Measurements from ENCODE around the gene TREM1.

The TREM1 gene

DNA sequence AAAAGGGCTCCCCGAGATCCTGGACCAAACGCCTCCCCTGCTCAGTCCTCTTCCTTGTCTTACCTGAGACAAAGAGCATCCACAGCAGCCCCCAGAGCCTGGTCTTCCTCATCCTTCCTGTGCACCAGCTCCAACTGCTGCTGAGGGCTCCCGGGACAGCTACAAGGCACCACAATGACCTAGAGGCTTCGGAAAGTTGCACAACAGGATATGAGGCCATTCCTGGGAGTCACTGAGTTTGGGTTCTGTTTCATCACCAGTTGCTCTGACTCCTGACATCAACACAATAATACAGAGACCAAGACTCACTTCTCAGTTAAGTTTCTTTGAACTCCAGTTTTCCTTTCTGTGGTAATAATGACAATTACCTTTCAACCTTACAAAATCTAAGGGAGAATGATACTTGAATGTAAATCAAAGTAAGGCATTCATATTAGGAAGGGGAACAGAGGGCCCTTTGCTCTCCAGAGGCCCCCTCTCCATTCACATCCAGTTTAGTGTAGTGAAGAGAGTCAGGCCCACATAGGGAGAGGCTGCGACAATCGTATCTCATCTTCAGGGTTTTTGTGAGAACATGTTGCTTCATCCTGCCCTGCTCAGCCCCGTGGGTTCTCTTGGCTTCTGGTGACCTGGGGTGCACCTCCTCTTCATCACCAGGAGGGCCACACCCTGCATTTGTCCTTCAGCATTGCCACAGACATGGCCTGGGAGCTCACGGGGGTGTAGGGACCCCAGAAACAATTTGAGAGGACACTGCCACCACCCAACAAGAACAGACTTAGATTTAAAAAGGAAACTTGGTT is at the start of gene TREM1:
Gene TREM1 (minus strand): TSS at position 139 of the 803 bp plus-strand sequence. CDS start 27 bp downstream, at position 112.
- TF ChIP-seq, protein P1, sequence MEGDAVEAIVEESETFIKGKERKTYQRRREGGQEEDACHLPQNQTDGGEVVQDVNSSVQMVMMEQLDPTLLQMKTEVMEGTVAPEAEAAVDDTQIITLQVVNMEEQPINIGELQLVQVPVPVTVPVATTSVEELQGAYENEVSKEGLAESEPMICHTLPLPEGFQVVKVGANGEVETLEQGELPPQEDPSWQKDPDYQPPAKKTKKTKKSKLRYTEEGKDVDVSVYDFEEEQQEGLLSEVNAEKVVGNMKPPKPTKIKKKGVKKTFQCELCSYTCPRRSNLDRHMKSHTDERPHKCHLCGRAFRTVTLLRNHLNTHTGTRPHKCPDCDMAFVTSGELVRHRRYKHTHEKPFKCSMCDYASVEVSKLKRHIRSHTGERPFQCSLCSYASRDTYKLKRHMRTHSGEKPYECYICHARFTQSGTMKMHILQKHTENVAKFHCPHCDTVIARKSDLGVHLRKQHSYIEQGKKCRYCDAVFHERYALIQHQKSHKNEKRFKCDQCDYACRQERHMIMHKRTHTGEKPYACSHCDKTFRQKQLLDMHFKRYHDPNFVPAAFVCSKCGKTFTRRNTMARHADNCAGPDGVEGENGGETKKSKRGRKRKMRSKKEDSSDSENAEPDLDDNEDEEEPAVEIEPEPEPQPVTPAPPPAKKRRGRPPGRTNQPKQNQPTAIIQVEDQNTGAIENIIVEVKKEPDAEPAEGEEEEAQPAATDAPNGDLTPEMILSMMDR (IDR thresholded peaks at IDR 0.05; ENCODE audit: insufficient read depth, low read depth, low read length, missing control alignments) = no peak
- DNase-seq (ENCODE audit: low read depth) = no peak
- no peak within 1 kb of the TSS for H3K4me3 ChIP-seq (ENCODE audit: low read depth, low read length)

DNA sequence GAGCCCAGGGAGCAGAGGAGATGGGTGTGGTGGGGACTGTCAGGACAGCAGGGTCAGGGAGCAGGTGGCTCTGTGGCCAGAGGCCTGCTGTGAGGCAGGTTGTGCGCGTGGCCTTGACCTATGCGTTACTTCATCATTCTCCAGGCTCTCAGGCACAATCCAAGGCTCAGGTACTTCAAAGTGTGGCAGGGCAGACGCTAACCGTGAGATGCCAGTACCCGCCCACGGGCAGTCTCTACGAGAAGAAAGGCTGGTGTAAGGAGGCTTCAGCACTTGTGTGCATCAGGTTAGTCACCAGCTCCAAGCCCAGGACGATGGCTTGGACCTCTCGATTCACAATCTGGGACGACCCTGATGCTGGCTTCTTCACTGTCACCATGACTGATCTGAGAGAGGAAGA is 49.5 kb upstream of the TREM1 start:
- no peak for DNase-seq (ENCODE audit: low read depth)
- H3K4me3 ChIP-seq (ENCODE audit: low read depth, low read length) = no peak overlapping the region
- TF ChIP-seq, protein P1 (IDR thresholded peaks at IDR 0.05; ENCODE audit: insufficient read depth, low read depth, low read length, missing control alignments) = no peak

DNA sequence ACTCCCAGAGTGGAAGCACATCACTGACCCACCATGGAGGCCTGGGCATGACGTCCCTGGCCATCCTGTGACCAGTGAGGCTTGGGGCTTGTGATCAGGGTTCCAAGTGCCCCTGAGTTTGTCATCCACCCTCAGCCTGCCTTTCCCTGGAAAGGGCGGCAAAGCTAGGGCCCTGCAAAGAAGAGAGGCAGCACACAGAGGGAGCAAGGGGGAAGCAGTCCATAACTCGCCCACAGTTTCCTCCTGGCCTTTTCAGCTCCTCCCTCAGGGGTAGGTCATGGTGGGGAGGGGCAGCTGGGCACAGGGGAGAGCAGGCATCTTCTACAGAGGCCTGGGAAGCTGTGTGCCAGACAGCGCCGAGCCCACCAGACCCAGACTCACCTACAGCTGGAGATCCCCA is 48.8 kb upstream of the TREM1 start, which contains the start of gene NCR2:
Gene NCR2 (plus strand): TSS at position 313 of the 400 bp plus-strand sequence. CDS start 269 bp downstream, outside the sequence.
- no peak for DNase-seq (ENCODE audit: low read depth)
- no peak within 1 kb of the TSS for H3K4me3 ChIP-seq (ENCODE audit: low read depth, low read length)
- TF ChIP-seq, protein P1 (IDR thresholded peaks at IDR 0.05; ENCODE audit: insufficient read depth, low read depth, low read length, missing control alignments) = no peak

DNA sequence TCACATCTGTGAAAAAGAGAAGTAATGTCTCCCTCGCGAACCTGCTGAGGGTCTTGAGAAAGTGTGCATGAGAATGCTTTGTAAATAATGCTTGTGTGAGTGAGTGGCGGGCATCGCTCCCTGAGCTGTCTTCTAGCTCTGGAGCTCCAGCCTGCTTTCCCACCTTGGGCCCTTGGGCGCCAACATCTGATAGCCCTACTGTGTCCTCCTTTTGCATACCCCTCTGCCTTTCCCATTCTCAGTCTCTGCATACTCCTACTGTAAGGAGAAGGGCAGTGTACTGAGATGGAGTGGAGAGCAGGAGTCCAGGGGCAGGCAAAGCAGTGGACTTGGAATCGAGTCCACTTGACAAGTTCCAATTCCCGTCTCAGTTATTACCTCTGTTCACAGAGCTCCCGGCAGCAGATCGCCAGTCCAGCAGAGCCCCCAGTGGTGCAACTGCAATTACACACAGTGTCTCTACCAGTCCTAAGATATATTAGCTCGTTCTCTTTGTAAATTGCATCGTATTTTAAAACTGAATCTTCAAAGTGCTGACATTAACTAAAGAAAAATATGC is 48.1 kb upstream of the TREM1 start:
- TF ChIP-seq, protein P1 (IDR thresholded peaks at IDR 0.05; ENCODE audit: insufficient read depth, low read depth, low read length, missing control alignments) = peak; percentile 27
- DNase-seq (ENCODE audit: low read depth) = peak; percentile 44
- no peak overlapping the region for H3K4me3 ChIP-seq (ENCODE audit: low read depth, low read length)

DNA sequence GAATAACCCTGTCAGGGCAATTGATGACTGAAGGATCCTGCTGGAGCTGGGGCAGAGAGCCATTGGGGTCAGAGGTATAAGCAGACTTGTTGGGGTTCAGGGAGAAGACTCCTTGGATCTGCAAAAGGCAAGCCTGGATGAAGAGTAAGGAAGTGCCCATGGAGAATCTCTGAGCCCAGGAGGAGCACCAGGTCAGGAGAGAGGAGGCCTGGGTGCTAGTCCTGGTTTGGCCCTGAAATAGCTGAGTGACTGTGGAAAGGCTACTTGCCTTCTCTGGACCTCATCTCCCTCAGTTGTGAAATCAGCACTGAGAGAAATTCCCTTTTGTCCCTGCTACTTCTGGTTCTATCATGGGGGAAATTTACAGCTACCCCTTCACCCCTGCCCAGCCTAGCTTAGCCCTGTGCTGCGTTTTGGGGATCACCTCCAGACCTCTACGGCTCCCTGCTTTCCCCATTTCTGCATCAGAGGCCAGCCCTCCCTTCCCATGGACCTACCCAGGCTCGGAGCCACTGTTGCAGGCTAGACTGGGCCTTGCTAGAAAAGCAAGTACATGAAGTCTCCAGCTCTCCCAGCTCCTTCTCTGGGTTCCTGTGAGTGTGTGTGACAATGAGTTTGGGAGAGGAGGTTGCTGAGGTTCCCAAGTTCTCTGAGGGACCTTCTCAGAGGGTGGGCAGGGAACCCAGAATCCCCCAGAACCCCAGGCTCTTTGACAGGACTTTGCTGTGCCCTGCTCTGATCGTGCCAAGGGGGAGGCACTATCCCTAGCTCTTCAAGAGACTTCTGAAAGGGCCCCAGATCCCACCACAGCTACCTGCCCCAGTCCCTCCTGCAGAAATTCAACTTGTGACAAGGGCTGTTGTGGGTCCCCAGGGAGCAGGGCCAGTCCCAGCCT is 46.6 kb upstream of the TREM1 start:
- H3K4me3 ChIP-seq (ENCODE audit: low read depth, low read length) = no peak overlapping the region
- no peak for DNase-seq (ENCODE audit: low read depth)
- TF ChIP-seq, protein P1 (IDR thresholded peaks at IDR 0.05; ENCODE audit: insufficient read depth, low read depth, low read length, missing control alignments) = no peak

DNA sequence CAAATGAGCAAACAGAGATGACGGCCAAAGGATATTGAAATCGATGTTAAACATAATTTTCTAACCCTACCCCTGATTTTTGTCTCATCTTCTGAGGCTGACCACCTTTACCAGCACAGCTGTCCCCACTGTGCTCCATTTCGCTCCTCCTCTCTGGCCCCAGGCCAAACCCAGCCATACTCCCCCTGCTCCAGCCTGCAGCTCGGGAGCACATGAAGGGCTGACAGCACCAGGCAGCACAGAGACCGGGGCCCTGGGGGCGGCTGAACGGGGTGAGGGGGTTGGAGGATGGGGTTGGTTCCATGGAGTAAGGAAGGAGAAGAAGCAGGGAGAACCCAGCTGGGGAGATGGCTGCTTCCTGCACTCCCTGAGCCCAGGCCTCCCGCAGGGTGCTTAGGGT is 45.8 kb upstream of the TREM1 start:
- TF ChIP-seq, protein P1 (IDR thresholded peaks at IDR 0.05; ENCODE audit: insufficient read depth, low read depth, low read length, missing control alignments) = no peak
- H3K4me3 ChIP-seq (ENCODE audit: low read depth, low read length) = no peak overlapping the region
- DNase-seq (ENCODE audit: low read depth) = no peak

All from GM12865 (cell line).